IPS DF 19.7 (cell line): ENCODE data around the gene CHMP2A.
"Not testable (repeated sequence)": the region's sequence is repeated elsewhere in the genome, so short reads cannot be mapped to it uniquely, and the experiment has no call there.

ENCODE experiments used
- DNase-seq: peaks from one replicate; pipeline ENCODE4 v3.0.0-alpha.2; 2013; ENCODE audit warnings: low read depth, low spot score

The CHMP2A gene

DNA sequence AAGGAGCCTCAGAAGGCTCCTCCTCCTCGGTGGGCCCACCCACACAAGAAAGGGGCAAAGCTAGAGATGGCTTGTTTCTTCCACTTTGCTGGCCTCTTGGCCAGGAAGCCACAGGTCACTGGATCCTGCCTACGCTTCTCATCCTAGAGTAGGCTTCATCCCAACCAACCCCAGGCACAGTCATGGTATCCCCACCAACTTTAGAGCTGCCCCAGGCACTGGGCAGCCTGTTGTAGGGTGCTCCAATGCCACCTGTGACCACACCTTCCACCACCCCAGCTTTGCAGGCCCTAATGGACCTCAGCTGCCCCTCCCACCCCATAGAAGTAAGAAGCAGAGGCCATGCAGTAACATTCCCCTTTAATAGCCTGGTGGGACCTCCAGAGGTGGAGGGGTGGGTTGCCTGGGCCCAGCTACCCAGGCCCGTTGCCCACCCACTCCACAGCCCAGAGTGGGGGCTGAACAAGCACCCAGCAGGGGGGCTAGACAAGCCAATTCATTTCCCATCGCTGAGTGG, 522 bp upstream of the CHMP2A start:
- DNase-seq = no peak

DNA sequence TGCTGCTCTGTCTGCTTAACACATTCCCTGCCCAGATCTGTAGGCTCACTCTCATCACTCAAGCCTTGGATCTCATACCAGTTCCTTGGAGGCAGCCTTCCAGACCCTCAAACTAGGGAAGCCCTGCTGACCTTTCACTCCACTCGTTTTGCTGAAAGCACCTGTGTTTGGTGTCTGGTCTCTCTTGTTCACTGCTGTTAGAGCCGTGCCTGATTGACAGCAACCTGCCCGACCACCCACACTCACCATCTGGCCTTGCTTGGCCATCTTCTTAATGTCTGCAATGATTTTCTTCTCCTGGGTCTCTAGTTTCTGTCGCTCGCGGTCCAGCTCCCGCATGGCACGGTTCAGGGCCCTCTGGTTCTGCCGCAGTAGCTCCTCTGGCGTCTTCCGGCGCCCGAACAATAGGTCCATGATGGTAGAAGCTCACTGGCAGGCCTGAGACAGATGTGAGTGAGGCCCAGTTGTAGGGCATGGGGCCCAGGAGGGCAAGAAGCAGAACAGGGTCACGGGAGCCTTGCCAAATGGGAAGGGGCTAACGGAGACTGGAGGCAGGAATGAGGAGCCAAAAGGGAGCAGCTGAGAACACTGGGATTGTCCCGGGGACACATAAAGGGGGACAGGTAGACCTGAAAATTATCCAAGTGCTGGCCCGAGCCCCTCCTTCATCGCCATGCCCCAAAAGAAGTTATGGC, 959 bp downstream of the CHMP2A start:
- DNase-seq = no peak

DNA sequence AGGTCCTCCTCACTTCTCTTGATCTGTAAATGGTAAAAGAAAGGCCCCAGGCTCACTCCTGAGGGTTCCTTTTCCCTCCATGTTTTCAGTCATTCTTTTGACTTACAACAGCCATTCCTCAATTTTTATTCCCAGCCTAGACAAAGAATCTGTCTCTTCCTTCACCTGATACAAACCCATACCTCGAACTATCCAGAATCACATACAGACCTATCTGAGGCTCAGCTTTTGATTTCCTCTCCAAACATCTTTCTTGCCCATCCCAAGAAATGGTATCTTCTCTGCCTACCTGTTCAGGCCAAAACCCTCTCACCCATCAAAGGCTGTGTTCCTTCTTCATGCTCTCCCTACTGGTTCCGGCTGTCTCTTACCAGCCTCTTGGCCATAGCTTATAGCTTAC, 2.2 kb downstream of the CHMP2A start:
- no peak for DNase-seq

DNA sequence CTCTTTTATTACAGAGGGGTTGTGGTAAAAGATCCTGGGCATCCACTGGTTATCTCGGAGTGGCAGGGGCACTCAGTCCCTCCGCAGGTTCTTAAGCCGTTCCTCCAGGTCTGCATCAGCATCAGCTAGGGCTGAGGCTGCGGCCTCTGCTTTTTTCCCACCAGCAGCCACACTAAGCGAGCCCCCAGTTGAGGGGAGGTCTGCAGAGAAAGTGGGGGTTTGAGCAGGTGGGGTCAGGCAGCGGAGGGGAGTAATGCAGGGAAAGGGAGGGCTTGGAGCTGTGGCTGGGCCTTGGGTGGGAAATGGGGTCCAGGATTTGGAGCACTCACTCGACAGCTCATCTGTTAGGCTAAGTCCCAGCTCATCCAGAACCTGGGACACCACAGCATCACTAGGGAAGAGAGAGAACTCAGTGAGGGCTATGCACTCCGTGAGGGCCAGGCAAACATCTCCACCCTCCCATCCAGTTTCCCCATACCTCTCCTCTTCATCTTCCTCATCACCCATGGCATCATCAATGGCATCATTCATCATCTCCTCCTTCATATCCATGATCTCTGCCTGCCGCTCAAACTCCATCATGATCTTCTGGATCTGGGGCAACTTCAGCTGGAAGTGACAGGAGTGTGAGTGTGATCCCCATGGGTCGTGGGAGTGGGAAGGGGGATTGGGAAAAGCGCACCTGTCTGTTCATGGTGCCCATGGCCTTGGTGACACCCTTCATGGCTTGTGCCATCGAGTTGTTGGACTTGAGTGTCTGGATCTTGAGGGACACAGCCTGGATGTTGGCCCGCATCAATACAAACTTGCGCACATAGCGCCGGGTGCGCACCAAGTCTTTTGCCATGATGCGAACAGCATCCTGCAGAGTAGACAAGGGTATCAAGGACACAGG, 3.1 kb downstream of the CHMP2A start:
- no peak for DNase-seq

DNA sequence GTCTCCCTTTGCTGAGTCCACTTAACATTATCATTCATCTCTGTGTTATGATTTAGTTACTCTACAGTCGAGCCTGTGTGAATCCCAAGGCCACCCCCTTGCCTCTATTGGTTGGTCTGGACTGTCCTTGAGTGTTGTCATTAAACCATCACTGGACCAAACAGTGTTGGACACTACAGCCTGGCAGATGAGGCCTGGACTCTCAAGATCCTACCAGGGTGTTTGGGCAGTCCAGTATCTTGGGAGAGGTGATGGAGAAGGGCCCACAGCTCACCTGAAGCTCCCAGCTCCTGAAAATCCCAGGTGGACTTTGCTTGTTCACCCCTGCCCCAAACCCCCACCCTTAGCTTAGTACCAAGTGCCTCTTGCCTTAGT, 3.8 kb downstream of the CHMP2A start:
- no peak for DNase-seq

DNA sequence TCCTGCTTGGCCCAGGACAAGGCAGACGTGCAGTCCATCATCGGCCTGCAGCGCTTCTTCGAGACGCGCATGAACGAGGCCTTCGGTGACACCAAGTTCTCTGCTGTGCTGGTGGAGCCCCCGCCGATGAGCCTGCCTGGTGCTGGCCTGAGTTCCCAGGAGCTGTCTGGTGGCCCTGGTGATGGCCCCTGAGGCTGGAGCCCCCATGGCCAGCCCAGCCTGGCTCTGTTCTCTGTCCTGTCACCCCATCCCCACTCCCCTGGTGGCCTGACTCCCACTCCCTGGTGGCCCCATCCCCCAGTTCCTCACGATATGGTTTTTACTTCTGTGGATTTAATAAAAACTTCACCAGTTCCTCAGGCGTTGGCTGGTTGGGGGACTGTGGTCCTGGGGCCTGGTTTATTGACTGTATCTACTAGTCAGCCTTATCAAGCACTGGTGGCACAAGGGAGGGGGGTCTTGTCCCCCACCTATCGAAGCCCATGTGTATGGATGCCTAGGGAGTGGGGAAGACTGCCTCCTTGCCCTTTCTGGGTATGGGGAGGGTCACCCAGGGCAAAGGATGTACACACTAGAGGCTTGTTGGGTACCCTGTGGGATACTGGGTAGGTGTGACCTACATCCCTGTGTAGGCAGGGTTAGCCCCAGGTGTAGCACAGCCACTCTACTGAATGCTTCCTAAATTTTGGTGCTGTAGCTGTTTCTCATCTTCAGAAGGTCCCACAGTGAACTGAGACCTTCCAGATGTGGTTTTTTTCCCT, 4.4 kb downstream of the CHMP2A start:
- no peak for DNase-seq

DNA sequence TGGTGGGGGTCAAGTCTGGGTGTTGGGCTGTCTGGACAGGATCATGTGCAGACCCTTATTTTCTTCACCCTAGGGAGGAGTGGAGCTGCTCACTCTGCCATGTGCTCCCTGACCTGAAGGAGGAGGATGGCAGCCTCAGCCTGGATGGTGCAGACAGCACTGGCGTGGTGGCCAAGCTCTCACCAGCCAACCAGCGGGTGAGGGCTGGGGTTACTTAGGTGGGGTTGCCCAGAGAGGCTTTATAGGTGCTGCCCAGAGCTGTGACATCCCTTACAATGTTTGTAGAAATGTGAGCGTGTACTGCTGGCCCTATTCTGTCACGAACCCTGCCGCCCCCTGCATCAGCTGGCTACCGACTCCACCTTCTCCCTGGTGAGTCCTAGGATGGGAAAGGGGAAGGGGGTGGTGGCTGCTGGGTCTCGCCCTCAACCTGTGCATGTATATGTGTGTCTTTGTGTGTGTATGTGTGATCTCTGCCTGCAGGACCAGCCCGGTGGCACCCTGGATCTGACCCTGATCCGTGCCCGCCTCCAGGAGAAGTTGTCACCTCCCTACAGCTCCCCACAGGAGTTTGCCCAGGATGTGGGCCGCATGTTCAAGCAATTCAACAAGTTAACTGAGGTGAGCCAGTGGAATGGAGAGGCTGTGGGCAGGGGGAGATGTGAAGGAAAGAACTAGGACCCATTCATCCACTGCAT, 5.1 kb downstream of the CHMP2A start:
- DNase-seq = no peak

DNA sequence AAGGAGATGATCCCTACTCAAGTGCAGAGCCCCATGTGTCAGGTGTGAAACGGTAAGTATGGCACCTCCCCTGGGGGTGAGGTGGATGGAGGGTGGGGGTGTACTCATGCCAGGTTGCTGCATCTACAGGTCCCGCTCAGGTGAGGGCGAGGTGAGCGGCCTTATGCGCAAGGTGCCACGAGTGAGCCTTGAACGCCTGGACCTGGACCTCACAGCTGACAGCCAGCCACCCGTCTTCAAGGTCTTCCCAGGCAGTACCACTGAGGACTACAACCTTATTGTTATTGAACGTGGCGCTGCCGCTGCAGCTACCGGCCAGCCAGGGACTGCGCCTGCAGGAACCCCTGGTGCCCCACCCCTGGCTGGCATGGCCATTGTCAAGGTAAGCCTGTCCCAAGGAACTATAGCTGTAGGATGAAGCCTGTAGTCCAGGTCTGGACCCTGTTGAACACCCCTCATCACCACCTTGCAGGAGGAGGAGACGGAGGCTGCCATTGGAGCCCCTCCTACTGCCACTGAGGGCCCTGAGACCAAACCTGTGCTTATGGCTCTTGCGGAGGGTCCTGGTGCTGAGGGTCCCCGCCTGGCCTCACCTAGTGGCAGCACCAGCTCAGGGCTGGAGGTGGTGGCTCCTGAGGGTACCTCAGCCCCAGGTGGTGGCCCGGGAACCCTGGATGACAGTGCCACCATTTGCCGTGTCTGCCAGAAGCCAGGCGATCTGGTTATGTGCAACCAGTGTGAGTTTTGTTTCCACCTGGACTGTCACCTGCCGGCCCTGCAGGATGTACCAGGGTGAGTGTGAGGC, 5.8 kb downstream of the CHMP2A start:
- no peak for DNase-seq

DNA sequence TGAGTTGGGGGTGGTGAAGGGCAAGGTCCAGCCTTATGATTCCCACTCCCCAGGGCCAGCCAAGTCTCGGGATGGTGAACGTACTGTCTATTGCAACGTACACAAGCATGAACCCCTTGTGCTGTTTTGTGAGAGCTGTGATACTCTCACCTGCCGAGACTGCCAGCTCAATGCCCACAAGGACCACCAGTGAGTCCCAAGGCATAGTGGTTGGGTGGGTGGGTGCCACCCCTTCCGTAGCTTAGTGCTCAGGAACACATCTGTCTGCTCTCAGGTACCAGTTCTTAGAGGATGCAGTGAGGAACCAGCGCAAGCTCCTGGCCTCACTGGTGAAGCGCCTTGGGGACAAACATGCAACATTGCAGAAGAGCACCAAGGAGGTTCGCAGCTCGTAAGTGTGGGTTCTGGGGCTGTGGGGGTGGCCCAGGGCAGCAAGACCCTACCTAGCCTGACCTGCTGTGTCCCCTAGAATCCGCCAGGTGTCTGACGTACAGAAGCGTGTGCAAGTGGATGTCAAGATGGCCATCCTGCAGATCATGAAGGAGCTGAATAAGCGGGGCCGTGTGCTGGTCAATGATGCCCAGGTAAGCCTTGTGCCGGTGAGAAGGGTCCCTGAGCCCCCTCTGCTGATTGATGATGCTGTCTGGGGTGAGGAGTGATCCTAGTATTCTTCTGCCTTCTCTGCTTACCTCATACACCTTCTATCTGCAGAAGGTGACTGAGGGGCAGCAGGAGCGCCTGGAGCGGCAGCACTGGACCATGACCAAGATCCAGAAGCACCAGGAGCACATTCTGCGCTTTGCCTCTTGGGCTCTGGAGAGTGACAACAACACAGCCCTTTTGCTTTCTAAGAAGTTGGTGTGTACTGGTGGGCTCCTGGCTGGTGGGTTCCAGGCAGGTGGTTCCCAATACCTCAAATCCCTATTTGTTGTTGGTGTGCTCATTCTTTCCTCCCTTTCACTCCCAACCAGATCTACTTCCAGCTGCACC, 7.3 kb downstream of the CHMP2A start:
- DNase-seq = no peak

DNA sequence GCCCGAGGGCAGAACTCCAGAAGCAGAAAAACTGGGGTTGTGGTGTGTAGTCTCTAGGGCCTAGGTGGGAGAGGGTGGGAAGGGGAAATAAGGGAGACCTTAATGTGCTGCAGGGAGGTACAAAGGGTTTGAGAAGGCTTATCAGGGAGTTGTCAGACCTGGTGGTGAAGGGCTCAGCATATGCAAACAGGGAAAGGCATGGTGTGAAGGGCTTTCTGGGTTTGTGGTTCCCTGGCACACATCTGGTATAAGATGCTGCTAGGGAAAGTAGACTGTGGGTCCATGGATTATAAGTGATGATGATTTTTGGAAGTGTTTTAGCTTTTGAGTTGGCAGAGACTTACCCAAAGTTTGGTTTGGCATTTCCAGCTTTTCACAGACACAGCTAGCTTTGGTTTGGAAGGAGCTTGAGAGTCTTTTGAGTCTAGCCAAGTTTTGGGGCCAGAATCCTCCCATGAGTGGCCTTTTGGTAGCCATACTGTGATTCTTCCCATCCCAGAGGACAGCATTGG, 8.8 kb downstream of the CHMP2A start:
- DNase-seq = no peak

DNA sequence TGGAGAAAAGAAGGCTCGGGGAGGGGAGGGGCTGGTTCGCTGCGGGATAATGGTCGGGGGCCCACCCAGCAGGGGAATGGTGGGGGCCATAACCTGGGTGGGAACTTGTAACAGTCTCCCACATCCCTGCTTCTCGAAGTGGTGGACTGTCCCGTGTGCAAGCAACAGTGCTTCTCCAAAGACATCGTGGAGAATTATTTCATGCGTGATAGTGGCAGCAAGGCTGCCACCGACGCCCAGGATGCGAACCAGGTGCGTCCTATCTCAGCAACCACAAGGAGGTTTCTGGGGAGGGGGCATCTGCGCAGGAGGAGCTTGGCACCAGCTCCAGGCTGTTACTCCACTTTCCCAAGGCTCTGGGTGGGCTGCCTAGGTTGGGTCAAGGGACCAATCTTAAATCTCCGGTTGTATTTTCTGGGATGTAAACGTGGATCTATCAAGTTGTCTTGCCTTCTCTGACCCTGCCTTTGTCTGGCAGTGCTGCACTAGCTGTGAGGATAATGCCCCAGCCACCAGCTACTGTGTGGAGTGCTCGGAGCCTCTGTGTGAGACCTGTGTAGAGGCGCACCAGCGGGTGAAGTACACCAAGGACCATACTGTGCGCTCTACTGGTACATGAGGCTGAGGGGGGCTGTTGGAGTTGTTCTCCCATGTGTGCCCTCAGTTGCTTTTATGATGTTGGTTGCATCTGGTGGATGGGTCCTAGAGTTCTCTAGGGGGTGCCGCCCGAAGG, 9.5 kb downstream of the CHMP2A start:
- DNase-seq = no peak

DNA sequence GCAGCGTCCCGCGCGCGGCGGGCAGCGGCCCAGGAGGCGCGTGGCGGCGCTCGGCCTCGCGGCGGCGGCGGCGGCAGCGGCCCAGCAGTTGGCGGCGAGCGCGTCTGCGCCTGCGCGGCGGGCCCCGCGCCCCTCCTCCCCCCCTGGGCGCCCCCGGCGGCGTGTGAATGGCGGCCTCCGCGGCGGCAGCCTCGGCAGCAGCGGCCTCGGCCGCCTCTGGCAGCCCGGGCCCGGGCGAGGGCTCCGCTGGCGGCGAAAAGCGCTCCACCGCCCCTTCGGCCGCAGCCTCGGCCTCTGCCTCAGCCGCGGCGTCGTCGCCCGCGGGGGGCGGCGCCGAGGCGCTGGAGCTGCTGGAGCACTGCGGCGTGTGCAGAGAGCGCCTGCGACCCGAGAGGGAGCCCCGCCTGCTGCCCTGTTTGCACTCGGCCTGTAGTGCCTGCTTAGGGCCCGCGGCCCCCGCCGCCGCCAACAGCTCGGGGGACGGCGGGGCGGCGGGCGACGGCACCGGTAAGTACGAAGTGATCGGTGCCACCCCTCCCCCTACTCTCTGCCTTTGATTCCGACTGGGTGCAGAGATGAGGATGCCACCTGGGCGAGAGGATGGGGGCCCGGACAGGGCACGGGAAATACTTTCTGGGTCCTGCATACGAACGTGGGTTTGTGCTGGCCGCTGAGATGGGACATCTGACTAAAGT, 10.2 kb downstream of the CHMP2A start:
- DNase-seq = no peak

DNA sequence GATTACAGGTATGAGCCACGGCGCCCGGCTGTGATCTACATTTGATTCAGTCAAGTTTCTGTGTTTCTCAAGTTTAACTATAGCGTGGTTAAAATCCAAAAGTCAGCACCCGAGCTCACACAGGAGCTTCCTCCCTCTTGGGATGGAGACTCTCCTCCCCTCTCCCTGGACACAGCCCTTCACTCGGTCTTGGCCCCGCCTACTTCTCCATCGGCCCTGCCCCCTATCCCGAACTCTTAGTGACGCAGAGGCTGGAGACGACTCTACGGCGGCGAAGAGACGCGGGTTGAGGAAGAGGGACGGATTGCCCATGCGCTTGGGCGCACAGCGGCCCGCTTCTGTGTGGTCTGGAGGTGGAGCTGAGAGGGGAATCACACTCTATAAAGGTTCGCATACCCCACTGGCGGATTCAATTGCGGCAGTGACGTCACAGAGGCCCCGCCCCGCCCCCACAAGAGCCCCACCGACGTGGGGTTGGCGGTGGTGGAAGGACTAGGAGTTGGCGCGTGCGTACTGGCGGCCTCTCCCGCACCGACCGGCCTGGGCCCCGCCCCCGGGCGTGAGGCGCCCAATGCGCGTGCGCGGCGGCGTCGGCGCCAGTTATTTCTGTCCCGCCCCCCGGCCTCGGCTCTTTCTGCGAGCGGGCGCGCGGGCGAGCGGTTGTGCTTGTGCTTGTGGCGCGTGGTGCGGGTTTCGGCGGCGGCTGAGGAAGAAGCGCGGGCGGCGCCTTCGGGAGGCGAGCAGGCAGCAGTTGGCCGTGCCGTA, 10.9 kb downstream of the CHMP2A start, which contains the start of gene TRIM28:
TRIM28 (plus strand) TSS at position 239 of the 765 bp plus-strand sequence. CDS start 694 bp downstream, outside the sequence.
- DNase-seq = peak; percentile 85

DNA sequence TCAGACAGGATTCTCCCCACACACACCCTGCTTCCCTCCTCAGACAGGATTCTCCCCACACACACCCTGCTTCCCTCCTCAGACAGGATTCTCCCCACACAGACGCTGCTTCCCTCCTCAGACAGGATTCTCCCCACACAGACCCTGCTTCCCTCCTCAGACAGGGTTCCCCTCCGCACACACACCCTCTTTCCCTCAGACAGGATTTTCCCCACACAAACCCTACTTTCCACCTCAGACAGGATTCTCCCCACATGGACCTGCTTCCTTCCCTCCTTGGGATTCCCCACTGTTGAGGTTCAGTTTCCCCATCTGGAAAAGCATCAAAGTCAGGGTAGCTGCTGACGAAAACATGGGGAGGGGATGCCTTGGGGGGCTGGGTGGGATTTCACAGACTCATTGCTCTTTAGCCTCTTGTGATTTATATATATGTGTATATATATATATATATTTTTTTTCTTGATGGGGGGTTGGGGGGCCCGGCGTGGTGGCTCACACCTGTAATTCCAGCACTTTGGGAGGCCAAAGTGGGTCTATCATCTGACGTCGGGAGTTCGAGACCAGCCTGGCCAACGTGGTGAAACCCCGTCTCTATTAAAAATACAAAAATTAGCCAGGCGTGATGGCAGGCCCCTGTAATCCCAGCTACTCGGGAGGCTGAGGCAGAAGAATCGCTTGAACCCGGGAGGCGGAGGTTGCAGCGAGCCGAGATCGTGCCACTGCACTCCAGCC, 12.1 kb downstream of the CHMP2A start:
- DNase-seq = not testable (repeated sequence)

DNA sequence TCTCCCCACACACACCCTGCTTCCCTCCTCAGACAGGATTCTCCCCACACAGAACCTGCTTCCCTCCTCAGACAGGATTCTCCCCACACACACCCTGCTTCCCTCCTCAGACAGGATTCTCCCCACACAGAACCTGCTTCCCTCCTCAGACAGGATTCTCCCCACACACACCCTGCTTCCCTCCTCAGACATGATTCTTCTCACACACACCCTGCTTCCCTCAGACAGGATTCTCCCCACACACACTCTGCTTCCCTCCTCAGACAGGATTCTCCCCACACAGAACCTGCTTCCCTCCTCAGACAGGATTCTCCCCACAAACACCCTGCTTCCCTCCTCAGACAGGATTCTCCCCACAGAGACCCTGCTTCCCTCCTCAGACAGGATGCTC, 15.7 kb downstream of the CHMP2A start:
- not testable (repeated sequence) for DNase-seq
